Retinal pigment epithelial cell (primary cell): Measurements from ENCODE around the gene LAMA2.

Source experiments
- DNase-seq: peaks from one replicate; pipeline ENCODE4 v3.0.0-alpha.2; 2010; ENCODE audit warnings: low read depth
- H3K4me3 ChIP-seq: 2 replicates; pipeline ENCODE4 v1.5.1; 2011; ENCODE audit warnings: mild to moderate bottlenecking, low read length, control low read depth, moderate library complexity
- CTCF ChIP-seq: conservative IDR thresholded peaks from 2 replicates; pipeline ENCODE4 v1.5.1; 2011; ENCODE audit warnings: low read depth, low read length, control low read depth, inconsistent platforms

LAMA2 gene

GRCh38 chr6:129356129-129356528 is 473.2 kb downstream of the LAMA2 start:
- no peak for DNase-seq
- no peak overlapping the region for H3K4me3 ChIP-seq
- TF ChIP-seq CTCF, result no peak

- no peak overlapping the region for H3K4me3 ChIP-seq
- no peak for TF ChIP-seq CTCF
- DNase-seq, result no peak
Measured at GRCh38 chr6:129359811-129360681, 477.1 kb downstream of the LAMA2 start.

- no peak overlapping the region for H3K4me3 ChIP-seq
- TF ChIP-seq CTCF, result no peak
- no peak for DNase-seq
Measured at GRCh38 chr6:129360682-129360955, 477.7 kb downstream of the LAMA2 start.

- DNase-seq, result no peak
- no peak for TF ChIP-seq CTCF
- no peak overlapping the region for H3K4me3 ChIP-seq
Measured at GRCh38 chr6:129364037-129364436, 481.1 kb downstream of the LAMA2 start.

DNA sequence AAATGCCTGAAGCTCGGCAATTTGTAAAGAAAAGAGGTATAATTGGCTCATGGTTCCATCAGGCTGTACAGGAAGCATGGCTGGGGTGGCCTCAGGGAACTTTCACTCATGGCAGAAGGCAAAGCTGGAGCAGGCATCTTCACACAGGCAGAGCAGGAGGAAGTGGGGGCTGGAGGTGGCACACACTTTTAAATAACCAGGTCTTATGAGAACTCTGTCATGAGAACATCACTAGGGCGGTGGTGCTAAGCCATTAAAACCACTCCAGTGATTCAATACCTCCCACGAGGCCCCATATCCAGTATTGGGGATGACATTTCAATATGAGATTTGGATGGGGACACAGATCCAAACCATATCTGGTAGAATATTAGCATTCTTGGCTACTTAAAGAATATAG is 481.8 kb downstream of the LAMA2 start:
- H3K4me3 ChIP-seq, result no peak overlapping the region
- no peak for TF ChIP-seq CTCF
- no peak for DNase-seq

GRCh38 chr6:129368076-129368475 is 485.1 kb downstream of the LAMA2 start:
- no peak overlapping the region for H3K4me3 ChIP-seq
- DNase-seq, result no peak
- no peak for TF ChIP-seq CTCF

- no peak for DNase-seq
- TF ChIP-seq CTCF, result no peak
- H3K4me3 ChIP-seq, result no peak overlapping the region
Measured at GRCh38 chr6:129368970-129369369, 486.0 kb downstream of the LAMA2 start.
